HCT116 (cell line): ENCODE results near the gene CCS. TPM values are rescaled to one million over a fixed set of nuclear protein-coding genes. Genes with fewer than 3 reads are reported as not detected.

Experiments used
- ATAC-seq: fragments of 200-7000 bp; cut with Tn5 transposase; 2 replicates; pipeline ENCODE4 v1.9.1; 2020; ENCODE audit warnings: mild to moderate bottlenecking, moderate library complexity
- BruUV-seq: library from RNA; stranded (reverse); fragments of 400-500 nt; replicated peaks from 2 replicates; lab custom pipeline; 2021; lab: Mats Ljungman, UMichigan
- CTCF ChIA-PET: fragments of 300-600 bp; sonication (Branson Sonifier 250); formaldehyde crosslinking; loops from one replicate; lab custom pipeline; 2021; ENCODE audit warnings: antibody characterized with exemption; lab: Charles Lee
- POLR2A ChIA-PET: fragments of 300-600, 350-600 bp; sonication (Branson Sonifier 250); formaldehyde crosslinking; loops from one replicate; lab custom pipeline; 2021; ENCODE audit warnings: antibody characterized with exemption; lab: Charles Lee
- RAD21 ChIA-PET, 2 experiments: fragments of 300-600 bp; sonication (Branson Sonifier 250); formaldehyde crosslinking; loops; one replicate each; lab custom pipeline; 2023; ENCODE audit warnings: low total read pairs in 2 of 2; ENCODE audit not compliant: uncharacterized antibody in 2 of 2, unreplicated experiment in 2 of 2, low non-redundant PET in 1 of 2; lab: Charles Lee
- DNase-seq: peaks from one replicate; pipeline ENCODE4 v3.0.0-alpha.2; 2010; ENCODE audit warnings: low read depth, low spot score
- H2AFZ ChIP-seq: fragments of 200-600 bp; shearing (Covaris generic), sonication (generic); 2 replicates; pipeline ENCODE4 v1.6.1; 2017; ENCODE audit warnings: low read depth, mixed run types, mixed read lengths, antibody characterized with exemption, low read length; ENCODE audit not compliant: poor library complexity, severe bottlenecking
- H3K27ac ChIP-seq: 2 replicates; pipeline ENCODE4 v1.5.1; 2012; ENCODE audit warnings: low read depth, low read length
- H3K27me3 ChIP-seq: fragments of 200-600 bp; sonication (generic); 2 replicates; pipeline ENCODE4 v1.6.1; 2016; ENCODE audit warnings: mixed run types, low read length, mixed read lengths; ENCODE audit not compliant: insufficient read depth
- H3K36me3 ChIP-seq, 2 experiments: fragments of 200-500 bp in 1 of 2; fragments of 200-600 bp in 1 of 2; sonication (Bioruptor generic) in 1 of 2; sonication (generic) in 1 of 2; 2 replicates each; pipeline versions ENCODE4 v1.5.1 to v1.6.1; 2014 to 2016; ENCODE audit warnings: low read length in 2 of 2, inconsistent platforms in 1 of 2, mixed read lengths in 1 of 2, mixed run types in 1 of 2; ENCODE audit not compliant: insufficient read depth in 2 of 2, control insufficient read depth in 1 of 2
- H3K4me1 ChIP-seq, 2 experiments: fragments of 200-600 bp in 1 of 2; sonication (generic) in 1 of 2; 2 replicates each; pipeline versions ENCODE4 v1.5.1 to v1.6.1; 2012 to 2017; ENCODE audit warnings: low read length in 2 of 2, inconsistent platforms in 1 of 2, mild to moderate bottlenecking in 1 of 2, mixed read lengths in 1 of 2, mixed run types in 1 of 2, moderate library complexity in 1 of 2; ENCODE audit not compliant: insufficient read depth in 2 of 2, control insufficient read depth in 1 of 2
- H3K4me2 ChIP-seq: fragments of 200-600 bp; sonication (generic); 2 replicates; pipeline ENCODE4 v1.6.1; 2017; ENCODE audit warnings: mixed run types, low read length, mixed read lengths
- H3K4me3 ChIP-seq, 2 experiments: fragments of 200-600 bp in 1 of 2; sonication (generic) in 1 of 2; replicated peaks in 1 of 2; 2 replicates each; pipeline ENCODE4 v1.5.1; 2011 to 2016; ENCODE audit warnings: low read length in 2 of 2, control low read depth in 1 of 2, low read depth in 1 of 2, mild to moderate bottlenecking in 1 of 2, mixed read lengths in 1 of 2, mixed run types in 1 of 2
- H3K79me2 ChIP-seq: fragments of 200-600 bp; sonication (generic); 2 replicates; pipeline ENCODE4 v1.6.1; 2017; ENCODE audit warnings: mild to moderate bottlenecking, mixed run types, low read length, moderate library complexity, mixed read lengths; ENCODE audit not compliant: insufficient read depth
- H3K9ac ChIP-seq: fragments of 200-600 bp; sonication (generic); 2 replicates; pipeline ENCODE4 v1.6.1; 2016; ENCODE audit warnings: low read length, mixed read lengths
- H3K9me2 ChIP-seq: fragments of 200-600 bp; sonication (generic), shearing (Covaris generic); 2 replicates; pipeline ENCODE4 v1.6.1; 2017; ENCODE audit warnings: mixed run types, mild to moderate bottlenecking, moderate library complexity; ENCODE audit not compliant: insufficient read depth
- H3K9me3 ChIP-seq, 2 experiments: fragments of 200-500 bp in 1 of 2; fragments of 200-600 bp in 1 of 2; sonication (Bioruptor generic) in 1 of 2; sonication (generic) in 1 of 2; 2 replicates each; pipeline ENCODE4 v1.6.1; 2014 to 2017; ENCODE audit warnings: low read length in 2 of 2, mixed read lengths in 2 of 2, inconsistent platforms in 1 of 2, low read depth in 1 of 2, mild to moderate bottlenecking in 1 of 2, mixed run types in 1 of 2, moderate library complexity in 1 of 2; ENCODE audit not compliant: control insufficient read depth in 1 of 2, insufficient read depth in 1 of 2
- H4K20me1 ChIP-seq: fragments of 200-600 bp; sonication (generic), shearing (Covaris generic); 2 replicates; pipeline ENCODE4 v1.6.1; 2017; ENCODE audit warnings: mixed run types, mild to moderate bottlenecking, moderate library complexity; ENCODE audit not compliant: insufficient read depth
- EGR1 ChIP-seq: IDR thresholded peaks from 2 replicates; pipeline ENCODE4 v1.6.1; 2012; ENCODE audit warnings: low read depth
- FOSL1 ChIP-seq: IDR thresholded peaks from 2 replicates; pipeline ENCODE4 v1.6.1; 2012; ENCODE audit warnings: low read depth
- JUND ChIP-seq: IDR thresholded peaks from 2 replicates; pipeline ENCODE4 v1.6.1; 2012
- POLR2A ChIP-seq: IDR thresholded peaks from 2 replicates; pipeline ENCODE4 v1.7.0; 2011; ENCODE audit warnings: borderline replicate concordance; ENCODE audit not compliant: insufficient read depth, insufficient read length; ENCODE audit errors: extremely low read depth
- RAD21 ChIP-seq: IDR thresholded peaks from 2 replicates; pipeline ENCODE4 v1.6.1; 2012; ENCODE audit warnings: low read depth, mild to moderate bottlenecking
- ZFX ChIP-seq: fragments of 450-650 bp; IDR thresholded peaks from 2 replicates; pipeline ENCODE4 v1.6.1; 2017
- ZNF274 ChIP-seq: fragments of 200-500 bp; sonication (Bioruptor generic); IDR thresholded peaks from 2 replicates; pipeline ENCODE4 v1.6.1; 2014; ENCODE audit warnings: mild to moderate bottlenecking, low read depth, low read length, inconsistent platforms
- intact Hi-C: fragments of 100-400 bp; cut with micrococcal nuclease; formaldehyde crosslinking; loops from 2 replicates; pipeline ENCODE4 v1.10.0; 2022
- total RNA-seq: library from RNA; stranded (reverse); gene quantifications from one replicate; pipeline ENCODE4 v1.2.1, GENCODE V29; 2021; ENCODE audit not compliant: unreplicated experiment
- TF ChIP-seq, protein P1 (sequence below): IDR thresholded peaks from 2 replicates; pipeline ENCODE4 v1.6.1; 2011; ENCODE audit warnings: mild to moderate bottlenecking, low read length, moderate library complexity; ENCODE audit not compliant: insufficient replicate concordance; ENCODE audit errors: extremely low read depth

Gene CCS
- total RNA-seq, 1 experiment from 2014 or later: 40.6 TPM

DNA sequence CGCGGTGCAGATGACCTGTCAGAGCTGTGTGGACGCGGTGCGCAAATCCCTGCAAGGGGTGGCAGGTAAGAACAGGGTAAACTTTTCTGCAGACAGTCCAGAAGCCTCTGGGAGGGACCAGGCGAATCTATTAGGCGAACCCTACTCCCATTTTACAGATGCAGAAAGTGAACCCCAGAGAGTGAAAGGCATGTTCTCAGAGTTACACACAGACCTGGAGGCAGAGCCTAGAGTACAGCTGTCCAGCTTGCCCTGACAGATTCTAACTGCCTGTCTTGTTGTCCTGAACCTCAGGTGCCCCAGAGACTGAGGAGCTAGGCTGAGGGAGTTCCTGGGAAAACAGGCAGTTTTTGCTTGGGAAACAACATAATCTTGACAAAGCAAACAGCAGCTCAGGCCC is 665 bp downstream of the CCS start:
- no peak for TF ChIP-seq POLR2A
- no peak for TF ChIP-seq EGR1
- no peak for TF ChIP-seq ZFX
- no peak for TF ChIP-seq RAD21
- TF ChIP-seq JUND: no peak
- TF ChIP-seq, protein P1, sequence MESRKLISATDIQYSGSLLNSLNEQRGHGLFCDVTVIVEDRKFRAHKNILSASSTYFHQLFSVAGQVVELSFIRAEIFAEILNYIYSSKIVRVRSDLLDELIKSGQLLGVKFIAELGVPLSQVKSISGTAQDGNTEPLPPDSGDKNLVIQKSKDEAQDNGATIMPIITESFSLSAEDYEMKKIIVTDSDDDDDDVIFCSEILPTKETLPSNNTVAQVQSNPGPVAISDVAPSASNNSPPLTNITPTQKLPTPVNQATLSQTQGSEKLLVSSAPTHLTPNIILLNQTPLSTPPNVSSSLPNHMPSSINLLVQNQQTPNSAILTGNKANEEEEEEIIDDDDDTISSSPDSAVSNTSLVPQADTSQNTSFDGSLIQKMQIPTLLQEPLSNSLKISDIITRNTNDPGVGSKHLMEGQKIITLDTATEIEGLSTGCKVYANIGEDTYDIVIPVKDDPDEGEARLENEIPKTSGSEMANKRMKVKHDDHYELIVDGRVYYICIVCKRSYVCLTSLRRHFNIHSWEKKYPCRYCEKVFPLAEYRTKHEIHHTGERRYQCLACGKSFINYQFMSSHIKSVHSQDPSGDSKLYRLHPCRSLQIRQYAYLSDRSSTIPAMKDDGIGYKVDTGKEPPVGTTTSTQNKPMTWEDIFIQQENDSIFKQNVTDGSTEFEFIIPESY: no peak
- TF ChIP-seq ZNF274: no peak
- no peak for TF ChIP-seq FOSL1
- Histone ChIP-seq H2AFZ (no peak overlapping the region), H3K4me2 (peak overlapping the region; percentile 99), H3K79me2 (peaks cover 12% of the 10 kb centered on the region; the same call in 1 of the 2 replicates), H3K36me3 (no peaks in the 10 kb centered on the region), H4K20me1 (no peaks in the 10 kb centered on the region), H3K9me2 (no peaks in the 10 kb centered on the region), H3K27ac (peak overlapping the region; percentile 51; the same call in 1 of the 2 replicates), H3K4me1 (peaks cover 4 to 20% of the 10 kb centered on the region in 2 experiments), H3K27me3 (no peaks in the 10 kb centered on the region), H3K4me3 (peak overlapping the region; percentile 69 to 98), H3K9me3 (peaks cover 0 to 3% of the 10 kb centered on the region in 2 experiments; a peak in 1 of 4 replicates), H3K9ac (peak overlapping the region; percentile 92)
- DNase-seq: no peak
- no peak for ATAC-seq
- POLR2A ChIA-PET: no interaction called here
- TSS peak; percentile 82 for BruUV-seq
- CTCF ChIA-PET: no interaction called here
- RAD21 ChIA-PET: no interaction called here
- intact Hi-C loops: no loop called here
